ENCODE data around the gene SAFB.

SAFB gene

GRCh38 chr19:5690955-5691821 lies 68.3 kb downstream of the SAFB start:
- H3K18ac ChIP-seq (ENCODE audit: low read length): peak overlapping the region; percentile 99
- peak overlapping the region; percentile 96 for H2AK5ac ChIP-seq (ENCODE audit: low read depth, low read length)
- H3K4me1 ChIP-seq (ENCODE audit: control insufficient read depth in 2 of 2, insufficient read depth in 1 of 2, low read depth in 1 of 2, low read length in 2 of 2): peaks cover 4 to 5% of the 10 kb centered on the region in 2 donors
- peak overlapping the region; percentile 100 for H3K9ac ChIP-seq (ENCODE audit: low read depth, low read length, poor library complexity)
- no peak overlapping the region for H4K91ac ChIP-seq (ENCODE audit: low read depth, low read length, poor library complexity)
- no peak for DNase-seq (ENCODE audit: low spot score)
- no peak overlapping the region for H2BK120ac ChIP-seq (ENCODE audit: low read depth, low read length)
- no peak overlapping the region for H4K8ac ChIP-seq (ENCODE audit: low read depth, low read length)
- peaks cover 42% of the 10 kb centered on the region for H3K79me1 ChIP-seq (ENCODE audit: low read depth, low read length)
- H2AFZ ChIP-seq (ENCODE audit: low read length): no peak overlapping the region
- peak overlapping the region; percentile 97 to 100 for H3K4me3 ChIP-seq (ENCODE audit: low read length in 2 of 2)
- peak overlapping the region; percentile 75 for H3K4me2 ChIP-seq (ENCODE audit: insufficient read depth, low read length, poor library complexity, severe bottlenecking)
- H2BK15ac ChIP-seq (ENCODE audit: low read length): no peak overlapping the region
- H3K4ac ChIP-seq (ENCODE audit: low read length): no peak overlapping the region
- no CpG with 5 or more reads among the region's 54 CpGs for WGBS, 2 donors (ENCODE audit: extremely low coverage in 2 of 2, insufficient read length in 2 of 2, insufficient replicate concordance in 1 of 2)
- peak overlapping the region; percentile 99 for H2BK5ac ChIP-seq (ENCODE audit: low read length)
- no peaks in the 10 kb centered on the region for H3K27me3 ChIP-seq (ENCODE audit: control insufficient read depth in 3 of 3, insufficient read depth in 3 of 3, low read depth in 1 of 3, low read length in 3 of 3)
- H3K14ac ChIP-seq (ENCODE audit: low read length): peak overlapping the region; percentile 82
- H3K9me3 ChIP-seq (replicated peaks in 1 of 2; ENCODE audit: control insufficient read depth in 2 of 2, insufficient read depth in 1 of 2, low read depth in 1 of 2, low read length in 2 of 2): peaks cover 0 to 4% of the 10 kb centered on the region in 2 donors
- peaks cover 42 to 54% of the 10 kb centered on the region in 2 donors for H3K36me3 ChIP-seq (replicated peaks in 1 of 2; ENCODE audit: control insufficient read depth in 2 of 2, insufficient read depth in 2 of 2, low read length in 2 of 2)
- no peak overlapping the region for H2BK12ac ChIP-seq (ENCODE audit: low read length)
- peak overlapping the region; percentile 92 for H3K23ac ChIP-seq (ENCODE audit: low read depth, low read length, poor library complexity)
- no peak overlapping the region for H3K27ac ChIP-seq (replicated peaks; ENCODE audit: low read length)

- Histone ChIP-seq H2BK15ac (ENCODE audit: low read length) (no peak overlapping the region), H3K36me3 (replicated peaks in 1 of 2; ENCODE audit: control insufficient read depth in 2 of 2, insufficient read depth in 2 of 2, low read length in 2 of 2) (peaks cover 48 to 63% of the 10 kb centered on the region in 2 donors)
- no CpG with 5 or more reads among the region's 42 CpGs for WGBS, 2 donors (ENCODE audit: extremely low coverage in 2 of 2, insufficient read length in 2 of 2, insufficient replicate concordance in 1 of 2)
These were observed 69.2 kb downstream of the SAFB start for GRCh38 chr19:5691822-5692722.

GRCh38 chr19:5692723-5693194 lies 69.9 kb downstream of the SAFB start:
- Histone ChIP-seq H2AK5ac (ENCODE audit: low read depth, low read length) (no peak overlapping the region), H2BK5ac (ENCODE audit: low read length) (peak overlapping the region; percentile 84), H3K9ac (ENCODE audit: low read depth, low read length, poor library complexity) (no peak overlapping the region), H3K4ac (ENCODE audit: low read length) (no peak overlapping the region), H3K18ac (ENCODE audit: low read length) (no peak overlapping the region), H3K14ac (ENCODE audit: low read length) (no peak overlapping the region), H2AFZ (ENCODE audit: low read length) (no peak overlapping the region), H4K8ac (ENCODE audit: low read depth, low read length) (no peak overlapping the region), H3K23ac (ENCODE audit: low read depth, low read length, poor library complexity) (peak overlapping the region; percentile 81), H2BK12ac (ENCODE audit: low read length) (no peak overlapping the region), H3K27me3 (ENCODE audit: control insufficient read depth in 3 of 3, insufficient read depth in 3 of 3, low read depth in 1 of 3, low read length in 3 of 3) (no peaks in the 10 kb centered on the region), H3K4me1 (ENCODE audit: control insufficient read depth in 2 of 2, insufficient read depth in 1 of 2, low read depth in 1 of 2, low read length in 2 of 2) (peaks cover 2 to 4% of the 10 kb centered on the region in 2 donors), H3K9me3 (replicated peaks in 1 of 2; ENCODE audit: control insufficient read depth in 2 of 2, insufficient read depth in 1 of 2, low read depth in 1 of 2, low read length in 2 of 2) (peaks cover 0 to 4% of the 10 kb centered on the region in 2 donors), H4K91ac (ENCODE audit: low read depth, low read length, poor library complexity) (no peak overlapping the region), H3K36me3 (replicated peaks in 1 of 2; ENCODE audit: control insufficient read depth in 2 of 2, insufficient read depth in 2 of 2, low read length in 2 of 2) (peaks cover 50 to 70% of the 10 kb centered on the region in 2 donors), H3K4me3 (ENCODE audit: low read length in 2 of 2) (no peak overlapping the region), H2BK15ac (ENCODE audit: low read length) (no peak overlapping the region), H3K27ac (replicated peaks; ENCODE audit: low read length) (no peak overlapping the region), H3K4me2 (ENCODE audit: insufficient read depth, low read length, poor library complexity, severe bottlenecking) (no peak overlapping the region), H2BK120ac (ENCODE audit: low read depth, low read length) (no peak overlapping the region), H3K79me1 (ENCODE audit: low read depth, low read length) (peaks cover 40% of the 10 kb centered on the region)
- DNase-seq (ENCODE audit: low spot score): no peak
- WGBS, 2 donors (ENCODE audit: extremely low coverage in 2 of 2, insufficient read length in 2 of 2, insufficient replicate concordance in 1 of 2): no CpG with 5 or more reads among the region's 7 CpGs

More at GRCh38 chr19:5691822-5692722, 69.2 kb downstream of the SAFB start:
- Histone ChIP-seq H4K91ac (ENCODE audit: low read depth, low read length, poor library complexity) (no peak overlapping the region), H3K23ac (ENCODE audit: low read depth, low read length, poor library complexity) (peak overlapping the region; percentile 92), H3K4me1 (ENCODE audit: control insufficient read depth in 2 of 2, insufficient read depth in 1 of 2, low read depth in 1 of 2, low read length in 2 of 2) (peaks cover 2 to 4% of the 10 kb centered on the region in 2 donors), H3K9ac (ENCODE audit: low read depth, low read length, poor library complexity) (no peak overlapping the region), H2BK5ac (ENCODE audit: low read length) (peak overlapping the region; percentile 39), H3K79me1 (ENCODE audit: low read depth, low read length) (peaks cover 45% of the 10 kb centered on the region), H3K14ac (ENCODE audit: low read length) (no peak overlapping the region), H3K4ac (ENCODE audit: low read length) (no peak overlapping the region), H2AFZ (ENCODE audit: low read length) (no peak overlapping the region), H3K4me2 (ENCODE audit: insufficient read depth, low read length, poor library complexity, severe bottlenecking) (peak overlapping the region; percentile 75), H3K18ac (ENCODE audit: low read length) (no peak overlapping the region), H2BK120ac (ENCODE audit: low read depth, low read length) (no peak overlapping the region), H3K27ac (replicated peaks; ENCODE audit: low read length) (no peak overlapping the region), H2AK5ac (ENCODE audit: low read depth, low read length) (no peak overlapping the region), H2BK12ac (ENCODE audit: low read length) (no peak overlapping the region), H3K27me3 (ENCODE audit: control insufficient read depth in 3 of 3, insufficient read depth in 3 of 3, low read depth in 1 of 3, low read length in 3 of 3) (no peaks in the 10 kb centered on the region), H3K9me3 (replicated peaks in 1 of 2; ENCODE audit: control insufficient read depth in 2 of 2, insufficient read depth in 1 of 2, low read depth in 1 of 2, low read length in 2 of 2) (peaks cover 0 to 4% of the 10 kb centered on the region in 2 donors), H3K4me3 (ENCODE audit: low read length in 2 of 2) (peak overlapping the region; percentile 16 to 97), H4K8ac (ENCODE audit: low read depth, low read length) (no peak overlapping the region)
- no peak for DNase-seq (ENCODE audit: low spot score)

All from neuronal stem cell (in vitro differentiated cells).